ENCODE results near the gene IL26.

The IL26 gene

DNA sequence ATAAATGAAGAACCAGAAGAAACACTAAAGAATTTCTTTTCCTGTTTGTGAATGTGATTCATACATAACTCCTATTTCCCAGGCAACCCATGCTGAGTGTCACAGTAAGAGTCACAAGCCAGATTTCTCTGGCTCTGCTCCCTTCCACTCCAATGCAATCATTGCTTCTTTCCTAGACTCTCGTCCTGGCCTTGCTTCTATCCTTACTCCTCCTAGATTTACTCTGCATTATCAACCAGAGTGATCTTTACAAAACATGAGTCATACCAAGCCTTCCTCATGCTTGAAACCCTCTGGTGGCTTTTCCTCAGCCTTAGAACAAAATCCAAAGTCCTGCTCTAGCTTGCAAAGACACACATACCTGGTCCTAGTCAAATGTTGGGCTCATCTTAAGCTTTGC, 14.5 kb upstream of the IL26 start:
- Histone ChIP-seq H3F3A (ENCODE audit: insufficient read depth) (no peaks in the 10 kb centered on the region), H3K79me2 (ENCODE audit: insufficient read depth, low read length) (no peaks in the 10 kb centered on the region), H3K9me3 (ENCODE audit: insufficient read depth, low read length) (no peaks in the 10 kb centered on the region), H3K4me2 (ENCODE audit: low read depth, low read length, poor library complexity, severe bottlenecking) (no peak overlapping the region), H2AFZ (ENCODE audit: low read depth, low read length, severe bottlenecking) (no peak overlapping the region), H3K36me3 (ENCODE audit: low read length) (no peaks in the 10 kb centered on the region), H3K27ac (ENCODE audit: low read depth, low read length) (no peak overlapping the region), H3K9ac (ENCODE audit: low read length) (no peak overlapping the region), H3K27me3 (ENCODE audit: low read length) (no peaks in the 10 kb centered on the region), H3K4me3 (ENCODE audit: insufficient read depth, low read length, poor library complexity, severe bottlenecking) (no peak overlapping the region), H3K9me2 (replicated peaks; ENCODE audit: insufficient read depth, low read length) (no peaks in the 10 kb centered on the region), H4K20me1 (ENCODE audit: low read depth, low read length) (no peaks in the 10 kb centered on the region)
- TF ChIP-seq CTCF (IDR thresholded peaks at IDR 0.05; ENCODE audit: insufficient read depth, low read length, poor library complexity, severe bottlenecking), result no peak
- no peak for TF ChIP-seq EZH2phosphoT487 (conservative IDR thresholded peaks at IDR 0.05; ENCODE audit: low read length)

DNA sequence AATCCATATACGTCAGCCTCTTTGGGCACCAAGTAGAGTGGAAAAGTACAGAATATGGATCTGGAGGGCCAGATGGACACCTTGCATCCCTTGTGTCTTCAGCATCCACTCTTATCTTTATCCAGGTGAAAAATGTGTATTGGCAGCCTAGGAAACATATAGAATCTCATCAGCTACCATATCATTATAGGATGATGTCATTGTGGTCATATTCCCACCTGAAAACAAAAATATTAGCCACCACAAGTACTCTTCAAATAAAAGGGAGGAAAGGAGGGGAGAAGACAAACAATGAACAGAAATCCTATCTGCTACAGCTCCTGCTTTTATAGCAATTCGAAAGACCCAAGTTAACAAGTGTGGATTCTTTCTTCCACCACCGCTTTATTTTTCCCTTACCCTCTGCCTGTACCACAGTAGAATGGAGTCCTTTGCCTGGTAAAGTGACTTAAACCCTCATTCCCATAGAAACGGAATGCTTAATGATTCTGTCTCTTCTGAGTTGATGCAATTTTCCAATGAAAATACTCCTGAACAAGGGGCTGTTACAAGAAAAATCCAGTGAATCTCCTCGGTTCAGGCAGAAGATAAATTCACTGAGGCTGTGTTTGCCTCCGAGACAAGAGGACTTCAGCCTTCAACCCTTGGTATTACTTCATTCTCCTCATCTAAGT, 13.8 kb upstream of the IL26 start:
- Histone ChIP-seq H3K4me3 (ENCODE audit: insufficient read depth, low read length, poor library complexity, severe bottlenecking) (no peak overlapping the region), H3K4me2 (ENCODE audit: low read depth, low read length, poor library complexity, severe bottlenecking) (no peak overlapping the region), H3K79me2 (ENCODE audit: insufficient read depth, low read length) (no peaks in the 10 kb centered on the region), H4K20me1 (ENCODE audit: low read depth, low read length) (no peaks in the 10 kb centered on the region), H3K36me3 (ENCODE audit: low read length) (no peaks in the 10 kb centered on the region), H3K9ac (ENCODE audit: low read length) (no peak overlapping the region), H2AFZ (ENCODE audit: low read depth, low read length, severe bottlenecking) (no peak overlapping the region), H3F3A (ENCODE audit: insufficient read depth) (no peaks in the 10 kb centered on the region), H3K9me2 (replicated peaks; ENCODE audit: insufficient read depth, low read length) (no peaks in the 10 kb centered on the region), H3K27ac (ENCODE audit: low read depth, low read length) (no peak overlapping the region), H3K27me3 (ENCODE audit: low read length) (no peaks in the 10 kb centered on the region), H3K9me3 (ENCODE audit: insufficient read depth, low read length) (no peaks in the 10 kb centered on the region)
- TF ChIP-seq EZH2phosphoT487 (conservative IDR thresholded peaks at IDR 0.05; ENCODE audit: low read length) (no peak), CTCF (IDR thresholded peaks at IDR 0.05; ENCODE audit: insufficient read depth, low read length, poor library complexity, severe bottlenecking) (no peak)

GRCh38 chr12:68237619-68238018, 12.0 kb upstream of the IL26 start:
- Histone ChIP-seq H3K36me3 (ENCODE audit: low read length) (no peaks in the 10 kb centered on the region), H3K9me3 (ENCODE audit: insufficient read depth, low read length) (no peaks in the 10 kb centered on the region), H2AFZ (ENCODE audit: low read depth, low read length, severe bottlenecking) (no peak overlapping the region), H3K9me2 (replicated peaks; ENCODE audit: insufficient read depth, low read length) (no peaks in the 10 kb centered on the region), H3K27me3 (ENCODE audit: low read length) (no peaks in the 10 kb centered on the region), H3K79me2 (ENCODE audit: insufficient read depth, low read length) (no peaks in the 10 kb centered on the region), H4K20me1 (ENCODE audit: low read depth, low read length) (no peaks in the 10 kb centered on the region), H3K9ac (ENCODE audit: low read length) (no peak overlapping the region), H3F3A (ENCODE audit: insufficient read depth) (no peaks in the 10 kb centered on the region), H3K4me2 (ENCODE audit: low read depth, low read length, poor library complexity, severe bottlenecking) (no peak overlapping the region), H3K27ac (ENCODE audit: low read depth, low read length) (no peak overlapping the region), H3K4me3 (ENCODE audit: insufficient read depth, low read length, poor library complexity, severe bottlenecking) (no peak overlapping the region)
- TF ChIP-seq CTCF (IDR thresholded peaks at IDR 0.05; ENCODE audit: insufficient read depth, low read length, poor library complexity, severe bottlenecking) (no peak), EZH2phosphoT487 (conservative IDR thresholded peaks at IDR 0.05; ENCODE audit: low read length) (no peak)
